H9 (cell line): ENCODE measurements around the gene REEP1. TPM values are rescaled to one million over a fixed set of nuclear protein-coding genes. Genes with fewer than 3 reads are reported as not detected.
A peak's percentile ranks its signal among the peaks of the same experiment; 100 is the strongest.

Experiments used
- DNase-seq: peaks from one replicate; pipeline ENCODE4 v3.0.0-alpha.2; 2017
- H2AFZ ChIP-seq: one replicate; pipeline ENCODE4 v1.6.1; 2013; ENCODE audit warnings: mild to moderate bottlenecking, low read length, control low read depth, moderate library complexity
- H2AK5ac ChIP-seq: 2 replicates; pipeline ENCODE4 v1.6.1; 2013; ENCODE audit warnings: low read length, control low read depth, mixed read lengths; ENCODE audit not compliant: insufficient read length
- H2BK120ac ChIP-seq: one replicate; pipeline ENCODE4 v1.6.1; 2013; ENCODE audit warnings: low read depth, mild to moderate bottlenecking, low read length, control low read depth, inconsistent platforms; ENCODE audit not compliant: poor library complexity, severe bottlenecking
- H2BK12ac ChIP-seq: 2 replicates; pipeline ENCODE4 v1.6.1; 2013; ENCODE audit warnings: low read length, control low read depth, mixed read lengths, low read depth; ENCODE audit not compliant: insufficient read length
- H2BK15ac ChIP-seq: 2 replicates; pipeline ENCODE4 v1.6.1; 2013; ENCODE audit warnings: low read depth, low read length, control low read depth
- H2BK20ac ChIP-seq: one replicate; pipeline ENCODE4 v1.6.1; 2013; ENCODE audit warnings: low read depth, mild to moderate bottlenecking, low read length, control low read depth, inconsistent platforms; ENCODE audit not compliant: poor library complexity, severe bottlenecking
- H2BK5ac ChIP-seq: 2 replicates; pipeline ENCODE4 v1.6.1; 2013; ENCODE audit warnings: low read length, control low read depth, mixed read lengths; ENCODE audit not compliant: insufficient read length
- H3K14ac ChIP-seq: 2 replicates; pipeline ENCODE4 v1.6.1; 2013; ENCODE audit warnings: low read length, control low read depth; ENCODE audit not compliant: insufficient read depth
- H3K18ac ChIP-seq: 2 replicates; pipeline ENCODE4 v1.6.1; 2013; ENCODE audit warnings: low read depth, mild to moderate bottlenecking, mixed read lengths, low read length, control low read depth; ENCODE audit not compliant: insufficient read length
- H3K23ac ChIP-seq: 2 replicates; pipeline ENCODE4 v1.6.1; 2013; ENCODE audit warnings: low read length, control low read depth, mixed read lengths, low read depth; ENCODE audit not compliant: insufficient read length
- H3K23me2 ChIP-seq: 2 replicates; pipeline ENCODE4 v1.6.1; 2013; ENCODE audit warnings: low read depth, mild to moderate bottlenecking, mixed read lengths, low read length, control low read depth; ENCODE audit not compliant: insufficient read length, poor library complexity, severe bottlenecking
- H3K27ac ChIP-seq: 2 replicates; pipeline ENCODE4 v1.5.1; 2013; ENCODE audit warnings: low read length, control low read depth, mixed read lengths, low read depth; ENCODE audit not compliant: insufficient read length
- H3K27me3 ChIP-seq: 2 replicates; pipeline ENCODE4 v1.6.1; 2013; ENCODE audit warnings: low read length, control low read depth, inconsistent platforms; ENCODE audit not compliant: insufficient read depth
- H3K4ac ChIP-seq: 2 replicates; pipeline ENCODE4 v1.6.1; 2013; ENCODE audit warnings: low read depth, mild to moderate bottlenecking, control low read depth, inconsistent platforms, low read length, moderate library complexity
- H3K4me1 ChIP-seq: 2 replicates; pipeline ENCODE4 v1.6.1; 2013; ENCODE audit warnings: low read length, control low read depth, inconsistent platforms; ENCODE audit not compliant: insufficient read depth
- H3K4me2 ChIP-seq: 2 replicates; pipeline ENCODE4 v1.6.1; 2013; ENCODE audit warnings: low read length, control low read depth, mixed read lengths; ENCODE audit not compliant: insufficient read length, insufficient read depth
- H3K56ac ChIP-seq: 2 replicates; pipeline ENCODE4 v1.6.1; 2013; ENCODE audit warnings: low read depth, mild to moderate bottlenecking, mixed read lengths, low read length, control low read depth; ENCODE audit not compliant: insufficient read length
- H3K79me1 ChIP-seq: 2 replicates; pipeline ENCODE4 v1.6.1; 2013; ENCODE audit warnings: low read depth, mild to moderate bottlenecking, moderate library complexity, low read length, control low read depth, inconsistent platforms; ENCODE audit not compliant: insufficient read depth, poor library complexity, severe bottlenecking
- H3K79me2 ChIP-seq: 2 replicates; pipeline ENCODE4 v1.6.1; 2013; ENCODE audit warnings: low read length, control low read depth, inconsistent platforms; ENCODE audit not compliant: insufficient read depth
- H3K9ac ChIP-seq: 2 replicates; pipeline ENCODE4 v1.6.1; 2013; ENCODE audit warnings: low read length, control low read depth, mixed read lengths; ENCODE audit not compliant: insufficient read length; ENCODE audit errors: extremely low read depth
- H3K9me3 ChIP-seq: one replicate; pipeline ENCODE4 v1.6.1; 2013; ENCODE audit warnings: low read depth, low read length, inconsistent platforms; ENCODE audit not compliant: control insufficient read depth
- H3T11ph ChIP-seq: one replicate; pipeline ENCODE4 v1.6.1; 2013; ENCODE audit warnings: mild to moderate bottlenecking, low read length, control low read depth, inconsistent platforms
- H4K20me1 ChIP-seq: one replicate; pipeline ENCODE4 v1.6.1; 2013; ENCODE audit not compliant: control insufficient read depth, insufficient read length, insufficient read depth
- H4K5ac ChIP-seq: 2 replicates; pipeline ENCODE4 v1.6.1; 2013; ENCODE audit warnings: low read depth, mild to moderate bottlenecking, mixed read lengths, low read length, control low read depth; ENCODE audit not compliant: insufficient read length
- H4K8ac ChIP-seq: replicated peaks from 2 replicates; pipeline ENCODE4 v1.6.1; 2013; ENCODE audit warnings: low read length, control low read depth, mixed read lengths, low read depth; ENCODE audit not compliant: insufficient read length
- H4K91ac ChIP-seq: 2 replicates; pipeline ENCODE4 v1.6.1; 2013; ENCODE audit warnings: low read depth, mild to moderate bottlenecking, moderate library complexity, mixed read lengths, low read length, control low read depth; ENCODE audit not compliant: insufficient read length
- H3K27ac Mint-ChIP-seq, 3 experiments: 2 replicates in 2 of 3; 3 replicates in 1 of 3; pipeline ENCODE4 v1.8.0; 2020 to 2021; ENCODE audit warnings: mixed read lengths in 3 of 3, mild to moderate bottlenecking in 1 of 3, moderate library complexity in 1 of 3
- H3K27me3 Mint-ChIP-seq: 2 replicates; pipeline ENCODE4 v1.8.0; 2021; ENCODE audit warnings: low read depth, mild to moderate bottlenecking, moderate library complexity, mixed read lengths
- H3K36me3 Mint-ChIP-seq, 3 experiments: 2 replicates in 2 of 3; 3 replicates in 1 of 3; pipeline ENCODE4 v1.8.0; 2020 to 2021; ENCODE audit warnings: low read depth in 3 of 3, mixed read lengths in 3 of 3; ENCODE audit not compliant: insufficient read depth in 1 of 3
- H3K4me1 Mint-ChIP-seq, 2 experiments: 2 replicates each; pipeline ENCODE4 v1.8.0; 2020; ENCODE audit warnings: mixed read lengths in 2 of 2
- H3K4me3 Mint-ChIP-seq, 2 experiments: 2 replicates in 1 of 2; 3 replicates in 1 of 2; pipeline ENCODE4 v1.8.0; 2020 to 2021; ENCODE audit warnings: mild to moderate bottlenecking in 2 of 2, mixed read lengths in 2 of 2, moderate library complexity in 1 of 2
- H3K9me3 Mint-ChIP-seq, 2 experiments: 2 replicates in 1 of 2; 3 replicates in 1 of 2; pipeline ENCODE4 v1.8.0; 2020; ENCODE audit warnings: mild to moderate bottlenecking in 2 of 2, mixed read lengths in 2 of 2, moderate library complexity in 1 of 2
- WGBS: extraction: QIAGEN DNeasy Blood & Tissue Kit; methylation state at CpG from one replicate; pipeline ENCODE4 v1.1.7; 2013; ENCODE audit warnings: missing lambda C conversion rate, low lambda C conversion rate, mixed read lengths; ENCODE audit not compliant: insufficient read length; ENCODE audit errors: extremely low coverage; 5-methylcytosine and 5-hydroxymethylcytosine counted together
- total RNA-seq: library from RNA; stranded (reverse); gene quantifications from 2 replicates; pipeline ENCODE4 v1.2.1, GENCODE V29; 2021
- TF ChIP-seq, protein P1 (sequence below): fragments of 200-600 bp; sonication (generic); conservative IDR thresholded peaks from 3 replicates; pipeline ENCODE4 v1.8.0; 2021; ENCODE audit warnings: antibody characterized with exemption, mild to moderate bottlenecking

The REEP1 gene
- total RNA-seq, 1 experiment from 2014 or later = 1.3 TPM

DNA sequence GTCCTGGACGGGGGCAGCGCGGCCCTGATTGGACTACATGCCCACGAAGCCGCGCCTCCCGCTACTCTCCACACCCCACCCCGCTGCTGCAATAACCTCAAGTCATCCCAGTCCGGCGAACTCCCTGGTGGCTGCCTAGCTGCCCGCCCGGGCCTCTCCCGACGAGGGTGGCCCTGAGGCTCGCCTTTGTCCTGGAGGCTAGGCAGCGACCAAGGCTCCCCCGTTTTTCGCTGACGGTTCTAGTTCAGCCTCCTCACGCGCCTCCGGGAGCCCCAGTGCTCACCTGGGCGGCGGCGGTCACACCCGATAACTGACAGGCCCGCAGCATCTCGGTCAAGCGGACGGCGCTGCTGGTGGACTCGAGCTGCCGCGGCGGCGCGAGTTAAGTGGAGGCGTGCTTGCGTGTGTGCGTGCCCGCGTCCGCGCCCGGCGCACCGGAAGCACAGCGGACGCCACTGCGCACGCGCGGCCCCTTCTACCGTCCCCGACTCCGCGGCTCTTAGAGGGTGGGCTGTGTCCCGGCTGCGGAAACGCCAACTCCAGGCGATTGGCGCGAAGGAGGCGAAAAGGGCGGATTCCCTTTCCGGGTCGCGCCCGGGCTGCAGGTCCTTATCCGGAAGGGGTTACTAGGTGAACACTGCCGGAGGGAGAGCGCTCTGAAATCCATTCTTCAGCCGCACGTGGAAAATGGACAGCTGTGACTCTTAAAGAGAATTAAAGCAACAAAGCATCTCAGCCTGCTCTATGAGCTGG, 142.2 kb downstream of the REEP1 start, which contains the start of gene IMMT:
TSS of gene IMMT (minus strand) at position 408 of the 753 bp plus-strand sequence. CDS start at position 328, 80 bp downstream.
- H3K9ac ChIP-seq = peak within 1 kb of the TSS; percentile 75
- H3K18ac ChIP-seq = peak within 1 kb of the TSS; percentile 31
- no peak within 1 kb of the TSS for H3T11ph ChIP-seq
- TF ChIP-seq, protein P1, sequence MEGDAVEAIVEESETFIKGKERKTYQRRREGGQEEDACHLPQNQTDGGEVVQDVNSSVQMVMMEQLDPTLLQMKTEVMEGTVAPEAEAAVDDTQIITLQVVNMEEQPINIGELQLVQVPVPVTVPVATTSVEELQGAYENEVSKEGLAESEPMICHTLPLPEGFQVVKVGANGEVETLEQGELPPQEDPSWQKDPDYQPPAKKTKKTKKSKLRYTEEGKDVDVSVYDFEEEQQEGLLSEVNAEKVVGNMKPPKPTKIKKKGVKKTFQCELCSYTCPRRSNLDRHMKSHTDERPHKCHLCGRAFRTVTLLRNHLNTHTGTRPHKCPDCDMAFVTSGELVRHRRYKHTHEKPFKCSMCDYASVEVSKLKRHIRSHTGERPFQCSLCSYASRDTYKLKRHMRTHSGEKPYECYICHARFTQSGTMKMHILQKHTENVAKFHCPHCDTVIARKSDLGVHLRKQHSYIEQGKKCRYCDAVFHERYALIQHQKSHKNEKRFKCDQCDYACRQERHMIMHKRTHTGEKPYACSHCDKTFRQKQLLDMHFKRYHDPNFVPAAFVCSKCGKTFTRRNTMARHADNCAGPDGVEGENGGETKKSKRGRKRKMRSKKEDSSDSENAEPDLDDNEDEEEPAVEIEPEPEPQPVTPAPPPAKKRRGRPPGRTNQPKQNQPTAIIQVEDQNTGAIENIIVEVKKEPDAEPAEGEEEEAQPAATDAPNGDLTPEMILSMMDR = no peak
- H3K4me2 ChIP-seq = peak within 1 kb of the TSS; percentile 91
- no peak within 1 kb of the TSS for H2BK12ac ChIP-seq
- no peak within 1 kb of the TSS for H3K27ac ChIP-seq
- no peak within 1 kb of the TSS; the same call in 1 of the 2 replicates for H3K4ac ChIP-seq
- no peak within 1 kb of the TSS for H2BK5ac ChIP-seq
- no peak within 1 kb of the TSS for H2BK20ac ChIP-seq
- no peak within 1 kb of the TSS for H4K8ac ChIP-seq
- no peaks in the 10 kb centered on the region for H3K9me3 ChIP-seq
- H2AK5ac ChIP-seq = no peak within 1 kb of the TSS
- H3K79me2 ChIP-seq = peaks cover 30% of the 10 kb centered on the region
- H3K14ac ChIP-seq = peak within 1 kb of the TSS; percentile 71
- no peak within 1 kb of the TSS for H3K23ac ChIP-seq
- H3K4me1 ChIP-seq = no peaks in the 10 kb centered on the region
- peaks cover 9% of the 10 kb centered on the region for H3K23me2 ChIP-seq
- H3K36me3 Mint-ChIP-seq = peaks cover 2 to 12% (median 4%) of the 10 kb centered on the region in 3 experiments; a peak in 6 of 7 replicates
- H3K4me3 Mint-ChIP-seq = peak within 1 kb of the TSS; percentile 74 to 90
- peak; percentile 96 for DNase-seq
- peak within 1 kb of the TSS; percentile 83 to 97 (median 95) for H3K27ac Mint-ChIP-seq
- H3K9me3 Mint-ChIP-seq = no peaks in the 10 kb centered on the region
- no peak within 1 kb of the TSS for H3K56ac ChIP-seq
- H3K27me3 ChIP-seq = no peaks in the 10 kb centered on the region
- H4K5ac ChIP-seq = no peak within 1 kb of the TSS
- H3K4me1 Mint-ChIP-seq = peaks cover 14 to 24% of the 10 kb centered on the region in 2 experiments
- H2BK120ac ChIP-seq = no peak within 1 kb of the TSS
- H4K91ac ChIP-seq = no peak within 1 kb of the TSS
- no peak within 1 kb of the TSS for H2BK15ac ChIP-seq
- no peaks in the 10 kb centered on the region for H4K20me1 ChIP-seq
- H3K79me1 ChIP-seq = peaks cover 3% of the 10 kb centered on the region
- no CpG with 5 or more reads among the region's 74 CpGs for WGBS
- H2AFZ ChIP-seq = no peak within 1 kb of the TSS
- H3K27me3 Mint-ChIP-seq = no peaks in the 10 kb centered on the region
